GM03348 (cell line): ENCODE measurements around the gene GOLGA2.

Experiments
- DNase-seq: peaks from one replicate; pipeline ENCODE4 v3.0.0; 2012; ENCODE audit warnings: low spot score

GOLGA2 gene

GRCh38 chr9:128275198-128276007 lies at the start of gene GOLGA2:
Gene GOLGA2, minus strand, starts transcription at chr9:128276007. Its CDS starts 31 bp downstream, at chr9:128275976.
- peak; percentile 88 for DNase-seq

- DNase-seq, result no peak
Observed at GRCh38 chr9:128324401-128324800, 48.6 kb upstream of the GOLGA2 start.

GRCh38 chr9:128323791-128324190 lies 48.0 kb upstream of the GOLGA2 start:
- no peak for DNase-seq

- peak; percentile 43 for DNase-seq
Observed at GRCh38 chr9:128323212-128323730, 47.5 kb upstream of the GOLGA2 start.

GRCh38 chr9:128322404-128323211 lies 46.8 kb upstream of the GOLGA2 start, which contains the start of the genes COQ4 and TRUB2:
Gene COQ4, plus strand, starts transcription at chr9:128322839. Its CDS starts 20 bp downstream, at chr9:128322859.
Gene TRUB2, minus strand, starts transcription at chr9:128322447. Its CDS starts 39 bp downstream, at chr9:128322408.
- DNase-seq, result peak; percentile 95

GRCh38 chr9:128321879-128322403 lies 46.1 kb upstream of the GOLGA2 start:
- no peak for DNase-seq

GRCh38 chr9:128321343-128321742 lies 45.5 kb upstream of the GOLGA2 start:
- DNase-seq, result no peak

- no peak for DNase-seq
Observed at GRCh38 chr9:128317629-128318028, 41.8 kb upstream of the GOLGA2 start.

- DNase-seq, result no peak
Observed at GRCh38 chr9:128316421-128316820, 40.6 kb upstream of the GOLGA2 start.

- DNase-seq, result no peak
Observed at GRCh38 chr9:128314697-128315096, 38.9 kb upstream of the GOLGA2 start.

- no peak for DNase-seq
Observed at GRCh38 chr9:128310461-128310860, 34.7 kb upstream of the GOLGA2 start.

GRCh38 chr9:128309551-128309950 lies 33.7 kb upstream of the GOLGA2 start:
- DNase-seq, result no peak

GRCh38 chr9:128304971-128305288 lies 29.1 kb upstream of the GOLGA2 start:
- no peak for DNase-seq

GRCh38 chr9:128304136-128304970 lies 28.5 kb upstream of the GOLGA2 start:
- DNase-seq, result peak; percentile 35

GRCh38 chr9:128298535-128299482 lies 23.0 kb upstream of the GOLGA2 start:
- no peak for DNase-seq

- DNase-seq, result no peak
Observed at GRCh38 chr9:128297221-128297773, 21.5 kb upstream of the GOLGA2 start.

- DNase-seq, result no peak
Observed at GRCh38 chr9:128296340-128297220, 20.8 kb upstream of the GOLGA2 start.

GRCh38 chr9:128294142-128294541 lies 18.3 kb upstream of the GOLGA2 start:
- no peak for DNase-seq

- DNase-seq, result no peak
Observed at GRCh38 chr9:128293091-128293490, 17.3 kb upstream of the GOLGA2 start.
